Measurements from ENCODE around the gene CDH4.
A peak's percentile ranks its signal among the peaks of the same experiment; 100 is the strongest.
"Not testable (repeated sequence)": the region's sequence is repeated elsewhere in the genome, so short reads cannot be mapped to it uniquely, and the experiment has no call there.

Gene CDH4

GRCh38 chr20:61254881-61255626, 3.0 kb downstream of the CDH4 start:
- no peak for DNase-seq

- DNase-seq: no peak
Observed at GRCh38 chr20:61256365-61256764, 4.3 kb downstream of the CDH4 start.

- DNase-seq: no peak
Observed at GRCh38 chr20:61256824-61257223, 4.8 kb downstream of the CDH4 start.

GRCh38 chr20:61257611-61258010, 5.5 kb downstream of the CDH4 start:
- no peak for DNase-seq

- DNase-seq: no peak
Observed at GRCh38 chr20:61259741-61260140, 7.7 kb downstream of the CDH4 start.

- no peak for DNase-seq
Observed at GRCh38 chr20:61260905-61261304, 8.8 kb downstream of the CDH4 start.

- no peak for DNase-seq
Observed at GRCh38 chr20:61262036-61262435, 10.0 kb downstream of the CDH4 start.

GRCh38 chr20:61262514-61262913, 10.5 kb downstream of the CDH4 start:
- DNase-seq: no peak

GRCh38 chr20:61263084-61263695, 11.1 kb downstream of the CDH4 start:
- peak; percentile 64 for DNase-seq

- DNase-seq: no peak
Observed at GRCh38 chr20:61263938-61264337, 11.9 kb downstream of the CDH4 start.

GRCh38 chr20:61267241-61267640, 15.2 kb downstream of the CDH4 start:
- DNase-seq: no peak

- DNase-seq: no peak
Observed at GRCh38 chr20:61268024-61268423, 16.0 kb downstream of the CDH4 start.

- no peak for DNase-seq
Observed at GRCh38 chr20:61271312-61272231, 19.5 kb downstream of the CDH4 start.

GRCh38 chr20:61273024-61273423, 21.0 kb downstream of the CDH4 start:
- DNase-seq: not testable (repeated sequence)

GRCh38 chr20:61273666-61274065, 21.6 kb downstream of the CDH4 start:
- DNase-seq: not testable (repeated sequence)

GRCh38 chr20:61274326-61274725, 22.3 kb downstream of the CDH4 start:
- DNase-seq: no peak

- DNase-seq: no peak
Observed at GRCh38 chr20:61278296-61278695, 26.2 kb downstream of the CDH4 start.

- DNase-seq: no peak
Observed at GRCh38 chr20:61279621-61280150, 27.6 kb downstream of the CDH4 start.

- no peak for DNase-seq
Observed at GRCh38 chr20:61280217-61280980, 28.3 kb downstream of the CDH4 start.

- no peak for DNase-seq
Observed at GRCh38 chr20:61281286-61281795, 29.3 kb downstream of the CDH4 start.

- no peak for DNase-seq
Observed at GRCh38 chr20:61284752-61285151, 32.7 kb downstream of the CDH4 start.

- DNase-seq: no peak
Observed at GRCh38 chr20:61285152-61285645, 33.1 kb downstream of the CDH4 start.

Data from activated CD8-positive, alpha-beta memory T cell treated with anti-CD3 and anti-CD28 coated beads for 24 hours (primary cell).